Measurements from ENCODE around the gene ADD1. TPM values are rescaled to one million over a fixed set of nuclear protein-coding genes. Genes with fewer than 3 reads are reported as not detected.

The ADD1 gene
- total RNA-seq, 4 donors from 2014 or later, result 122 to 299 (median 196) TPM

DNA sequence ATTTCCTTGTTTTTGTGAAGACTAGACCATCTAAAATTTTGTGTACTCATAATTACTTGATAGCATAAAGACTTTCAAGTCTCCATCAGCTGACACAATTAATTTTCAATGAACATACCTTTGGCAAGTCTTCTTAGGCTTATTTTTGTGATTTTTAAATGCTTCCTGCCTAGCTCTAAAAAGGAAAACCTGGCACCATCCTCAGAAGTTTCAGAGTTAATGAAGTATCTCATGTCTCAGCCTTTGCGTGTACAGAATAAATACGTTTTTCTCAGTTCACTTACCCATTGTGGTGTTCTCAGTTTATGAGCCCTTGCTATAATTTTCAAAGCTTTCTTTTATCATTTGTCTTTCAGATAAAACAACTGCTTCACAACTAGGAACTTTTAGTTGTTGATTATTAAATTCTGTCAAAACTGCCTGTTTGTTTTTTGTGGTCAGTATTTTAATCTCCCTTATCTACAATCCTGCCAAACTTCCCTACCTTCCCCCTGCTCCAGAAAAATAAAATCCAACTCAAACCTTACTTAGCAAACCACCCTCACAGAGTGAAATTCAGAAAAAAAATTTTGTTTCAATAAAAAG lies 21.6 kb downstream of the ADD1 start:
- Histone ChIP-seq H3K36me3 (peaks cover 4% of the 10 kb centered on the region), H3K4me3 (no peak overlapping the region), H3K4me1 (peaks cover 90% of the 10 kb centered on the region), H3K27me3 (no peaks in the 10 kb centered on the region), H3K27ac (no peak overlapping the region), H3K9me3 (no peaks in the 10 kb centered on the region)
- TF ChIP-seq POLR2A (IDR thresholded peaks at IDR 0.05) (no peak), POLR2AphosphoS5 (IDR thresholded peaks at IDR 0.05) (no peak), EP300 (IDR thresholded peaks at IDR 0.05) (no peak)
- TF ChIP-seq, protein P1, sequence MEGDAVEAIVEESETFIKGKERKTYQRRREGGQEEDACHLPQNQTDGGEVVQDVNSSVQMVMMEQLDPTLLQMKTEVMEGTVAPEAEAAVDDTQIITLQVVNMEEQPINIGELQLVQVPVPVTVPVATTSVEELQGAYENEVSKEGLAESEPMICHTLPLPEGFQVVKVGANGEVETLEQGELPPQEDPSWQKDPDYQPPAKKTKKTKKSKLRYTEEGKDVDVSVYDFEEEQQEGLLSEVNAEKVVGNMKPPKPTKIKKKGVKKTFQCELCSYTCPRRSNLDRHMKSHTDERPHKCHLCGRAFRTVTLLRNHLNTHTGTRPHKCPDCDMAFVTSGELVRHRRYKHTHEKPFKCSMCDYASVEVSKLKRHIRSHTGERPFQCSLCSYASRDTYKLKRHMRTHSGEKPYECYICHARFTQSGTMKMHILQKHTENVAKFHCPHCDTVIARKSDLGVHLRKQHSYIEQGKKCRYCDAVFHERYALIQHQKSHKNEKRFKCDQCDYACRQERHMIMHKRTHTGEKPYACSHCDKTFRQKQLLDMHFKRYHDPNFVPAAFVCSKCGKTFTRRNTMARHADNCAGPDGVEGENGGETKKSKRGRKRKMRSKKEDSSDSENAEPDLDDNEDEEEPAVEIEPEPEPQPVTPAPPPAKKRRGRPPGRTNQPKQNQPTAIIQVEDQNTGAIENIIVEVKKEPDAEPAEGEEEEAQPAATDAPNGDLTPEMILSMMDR (IDR thresholded peaks at IDR 0.05), result no peak
- no peak for DNase-seq (ENCODE audit: low spot score in 2 of 2)
- 38% methylated on average over 2 of the region's 2 CpGs for WGBS

GRCh38 chr4:2866160-2866861 lies 22.7 kb downstream of the ADD1 start:
- WGBS, result 85% methylated on average over 10 of the region's 10 CpGs
- no peaks in the 10 kb centered on the region for H3K9me3 ChIP-seq
- TF ChIP-seq EP300 (IDR thresholded peaks at IDR 0.05) (no peak), POLR2A (IDR thresholded peaks at IDR 0.05) (no peak), POLR2AphosphoS5 (IDR thresholded peaks at IDR 0.05) (no peak)
- TF ChIP-seq, protein P1 (IDR thresholded peaks at IDR 0.05), result no peak
- no peak for DNase-seq (ENCODE audit: low spot score in 2 of 2)
- H3K27ac ChIP-seq, result no peak overlapping the region
- no peak overlapping the region for H3K4me3 ChIP-seq
- peaks cover 84% of the 10 kb centered on the region for H3K4me1 ChIP-seq
- peaks cover 4% of the 10 kb centered on the region for H3K36me3 ChIP-seq
- no peaks in the 10 kb centered on the region for H3K27me3 ChIP-seq

DNA sequence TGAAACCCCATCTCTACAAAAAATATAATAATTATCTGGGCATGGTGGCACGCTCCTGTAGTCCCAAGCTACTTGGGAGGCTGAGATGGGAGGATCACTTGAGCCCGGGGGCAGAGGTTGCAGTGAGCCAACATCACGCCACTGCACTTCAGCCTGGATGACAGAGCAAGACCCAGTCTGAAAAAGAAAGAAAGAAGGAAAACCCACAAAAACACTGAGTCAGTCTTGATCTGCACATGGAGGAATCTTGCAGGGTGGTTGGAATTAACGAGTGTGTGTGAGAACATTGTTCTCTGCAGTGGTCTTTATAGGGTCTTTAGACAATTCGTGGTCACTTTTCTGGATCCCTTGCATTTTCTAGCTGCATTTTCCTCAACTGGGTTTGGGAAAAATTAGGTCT lies 23.2 kb downstream of the ADD1 start:
- no peaks in the 10 kb centered on the region for H3K27me3 ChIP-seq
- H3K9me3 ChIP-seq, result no peaks in the 10 kb centered on the region
- H3K36me3 ChIP-seq, result peaks cover 4% of the 10 kb centered on the region
- no peak for DNase-seq (ENCODE audit: low spot score in 2 of 2)
- TF ChIP-seq, protein P1 (IDR thresholded peaks at IDR 0.05), result no peak
- no peak overlapping the region for H3K4me3 ChIP-seq
- H3K4me1 ChIP-seq, result peaks cover 82% of the 10 kb centered on the region
- no peak overlapping the region for H3K27ac ChIP-seq
- WGBS, result 88% methylated on average over 5 of the region's 5 CpGs

DNA sequence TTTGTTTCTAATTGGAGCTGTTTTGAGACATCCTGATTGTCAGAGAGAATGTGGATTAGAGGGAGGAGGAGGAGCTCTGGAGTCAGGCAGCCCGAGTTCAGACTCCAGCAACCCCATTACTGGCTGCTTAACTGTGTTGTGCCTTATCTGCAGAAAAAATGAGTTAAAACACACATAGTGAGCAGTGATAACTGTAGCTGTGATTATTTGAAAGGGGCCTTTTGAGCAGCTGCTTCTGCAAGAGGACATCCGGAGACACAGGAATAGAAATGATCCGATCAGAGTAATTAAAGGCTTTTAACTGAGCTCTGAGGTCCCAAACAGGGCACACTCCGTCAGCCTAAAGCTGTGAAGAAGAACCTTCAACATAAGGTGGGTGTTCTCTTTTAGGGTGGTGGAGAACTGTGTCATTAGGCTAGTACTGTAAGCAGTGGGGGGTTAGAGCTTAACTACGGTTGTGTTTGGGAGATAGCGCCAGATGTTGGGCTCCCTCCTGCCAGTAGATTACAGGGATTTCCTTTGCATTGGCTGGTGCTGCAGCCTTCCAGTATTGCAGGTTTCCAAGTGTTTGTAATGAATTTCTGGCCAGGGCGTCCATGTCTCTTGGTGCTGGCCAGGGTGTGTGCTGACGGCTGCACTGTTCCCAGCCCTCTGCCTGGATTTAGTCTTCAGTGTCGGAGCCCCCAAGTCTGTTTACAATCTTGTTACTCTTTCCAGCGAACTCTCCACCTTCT lies 24.3 kb downstream of the ADD1 start:
- WGBS, result 50% methylated on average over 10 of the region's 10 CpGs
- H3K36me3 ChIP-seq, result peaks cover 4% of the 10 kb centered on the region
- H3K27me3 ChIP-seq, result no peaks in the 10 kb centered on the region
- H3K4me1 ChIP-seq, result peaks cover 78% of the 10 kb centered on the region
- H3K4me3 ChIP-seq, result peak overlapping the region; percentile 16
- TF ChIP-seq POLR2AphosphoS5 (IDR thresholded peaks at IDR 0.05) (no peak), EP300 (IDR thresholded peaks at IDR 0.05) (no peak), POLR2A (IDR thresholded peaks at IDR 0.05) (no peak)
- TF ChIP-seq, protein P1 (IDR thresholded peaks at IDR 0.05), result no peak
- no peaks in the 10 kb centered on the region for H3K9me3 ChIP-seq
- DNase-seq (ENCODE audit: low spot score in 2 of 2), result no peak
- peak overlapping the region; percentile 6 for H3K27ac ChIP-seq

GRCh38 chr4:2868877-2869487 lies 25.3 kb downstream of the ADD1 start:
- H3K4me1 ChIP-seq, result peaks cover 80% of the 10 kb centered on the region
- H3K4me3 ChIP-seq, result peak overlapping the region; percentile 16
- TF ChIP-seq POLR2AphosphoS5 (IDR thresholded peaks at IDR 0.05) (no peak), POLR2A (IDR thresholded peaks at IDR 0.05) (no peak), EP300 (IDR thresholded peaks at IDR 0.05) (no peak)
- TF ChIP-seq, protein P1 (IDR thresholded peaks at IDR 0.05), result no peak
- DNase-seq (ENCODE audit: low spot score in 2 of 2), result no peak
- H3K27ac ChIP-seq, result peak overlapping the region; percentile 6
- 85% methylated on average over 12 of the region's 12 CpGs for WGBS
- no peaks in the 10 kb centered on the region for H3K9me3 ChIP-seq
- H3K36me3 ChIP-seq, result peaks cover 4% of the 10 kb centered on the region
- H3K27me3 ChIP-seq, result no peaks in the 10 kb centered on the region

All from suprapubic skin (tissue), 4 donors.